Transverse colon (tissue), 4 donors: ENCODE measurements around the gene ADAM22. TPM values are rescaled to one million over a fixed set of nuclear protein-coding genes. Genes with fewer than 3 reads are reported as not detected.
A peak's percentile ranks its signal among the peaks of the same experiment; 100 is the strongest.

Experiments
- DNase-seq: peaks from one replicate; pipeline ENCODE4 v3.0.0-alpha.2; 2019
- H3K27ac ChIP-seq, 4 donors: fragments of 200-600 bp; sonication (generic); 2 replicates each; pipeline ENCODE4 v1.5.1; 2016 to 2018; ENCODE audit warnings: inconsistent platforms in 4 of 4
- H3K27me3 ChIP-seq: fragments of 200-600 bp; sonication (generic); 2 replicates; pipeline ENCODE4 v1.5.1; 2017; ENCODE audit warnings: inconsistent platforms
- H3K36me3 ChIP-seq, 4 donors: fragments of 200-600 bp; sonication (generic); 2 replicates each; pipeline ENCODE4 v1.5.1; 2017 to 2019; ENCODE audit warnings: inconsistent platforms in 4 of 4
- H3K4me1 ChIP-seq, 4 donors: fragments of 200-600 bp; sonication (generic); 2 replicates each; pipeline ENCODE4 v1.5.1; 2017 to 2020; ENCODE audit warnings: inconsistent platforms in 4 of 4
- H3K4me3 ChIP-seq, 4 donors: fragments of 200-600 bp; sonication (generic); 1 replicate in 1 of 4; 2 replicates in 3 of 4; pipeline versions ENCODE4 v1.5.1 to v1.6.1; 2017 to 2019; ENCODE audit warnings: inconsistent platforms in 4 of 4
- H3K9me3 ChIP-seq, 2 donors: fragments of 200-600 bp; sonication (generic); 2 replicates each; pipeline ENCODE4 v1.5.1; 2017 to 2019; ENCODE audit warnings: inconsistent platforms in 2 of 2
- EP300 ChIP-seq: sonication (generic); formaldehyde crosslinking; IDR thresholded peaks from one replicate; pipeline ENCODE4 v1.6.1; 2017; ENCODE audit warnings: antibody characterized with exemption, low read depth
- POLR2A ChIP-seq: fragments of 450-650 bp; IDR thresholded peaks from one replicate; pipeline ENCODE4 v1.6.1; 2016; ENCODE audit warnings: antibody characterized with exemption, mild to moderate bottlenecking, moderate library complexity
- POLR2AphosphoS5 ChIP-seq, 3 donors: sonication (generic); formaldehyde crosslinking; IDR thresholded peaks; one replicate each; pipeline ENCODE4 v1.6.1; 2016; ENCODE audit warnings: antibody characterized with exemption in 3 of 3
- WGBS, 2 donors: methylation state at CpG; one replicate each; pipeline ENCODE4 v1.1.5; 2018; ENCODE audit warnings: low coverage in 1 of 2; 5-methylcytosine and 5-hydroxymethylcytosine counted together
- in situ Hi-C, 4 donors: fragments of 200-750 bp; cut with MboI; loops; one replicate each; pipeline versions ENCODE4 v1.15.0 to v1.15.1; 2017; ENCODE audit warnings: low sequenced_read_pairs in 3 of 4, low pct_ligation_motif_present in 1 of 4, low pct_unique_long_range_greater_than_20kb in 1 of 4
- intact Hi-C: fragments of 100-400 bp; cut with DNase I; formaldehyde crosslinking; loops from one replicate; pipeline ENCODE4 v1.15.1; 2023; ENCODE audit warnings: low total_unique reads
- total RNA-seq, 4 donors: library from RNA; depleted of rRNA; stranded (reverse); fragments of >200 nt; gene quantifications; one replicate each; pipeline ENCODE4 v1.1.0, GENCODE V29; 2016
- TF ChIP-seq, protein P1 (sequence below), 5 experiments: fragments of 200-600 bp in 3 of 5; fragments of 450-650 bp in 2 of 5; sonication (generic) in 3 of 5; IDR thresholded peaks; 1 replicate in 2 of 5; 2 replicates in 3 of 5; pipeline ENCODE4 v1.5.1; 2016 to 2017; ENCODE audit warnings: antibody characterized with exemption in 5 of 5, inconsistent platforms in 3 of 5, mild to moderate bottlenecking in 2 of 5, moderate library complexity in 1 of 5

Gene ADAM22
- total RNA-seq, 4 donors from 2014 or later, result 3.8 to 17.3 (median 6.0) TPM

GRCh38 chr7:87926581-87927461 is 7.2 kb upstream of the ADAM22 start:
- Histone ChIP-seq H3K4me3 (no peak overlapping the region), H3K9me3 (no peaks in the 10 kb centered on the region), H3K27ac (no peak overlapping the region), H3K36me3 (no peaks in the 10 kb centered on the region), H3K27me3 (no peaks in the 10 kb centered on the region), H3K4me1 (no peaks in the 10 kb centered on the region)
- intact Hi-C loops (no loop called here), in situ Hi-C loops (loop anchor here in 1 of 4 donors (25.0 kb wide), 1 partner anchor 185 kb away; no protein-coding TSS in a partner anchor)
- 0 to 43% methylated on average over 2 to 6 of the region's 6 CpGs for WGBS, 2 donors
- peak; percentile 42 for DNase-seq
- TF ChIP-seq, protein P1, sequence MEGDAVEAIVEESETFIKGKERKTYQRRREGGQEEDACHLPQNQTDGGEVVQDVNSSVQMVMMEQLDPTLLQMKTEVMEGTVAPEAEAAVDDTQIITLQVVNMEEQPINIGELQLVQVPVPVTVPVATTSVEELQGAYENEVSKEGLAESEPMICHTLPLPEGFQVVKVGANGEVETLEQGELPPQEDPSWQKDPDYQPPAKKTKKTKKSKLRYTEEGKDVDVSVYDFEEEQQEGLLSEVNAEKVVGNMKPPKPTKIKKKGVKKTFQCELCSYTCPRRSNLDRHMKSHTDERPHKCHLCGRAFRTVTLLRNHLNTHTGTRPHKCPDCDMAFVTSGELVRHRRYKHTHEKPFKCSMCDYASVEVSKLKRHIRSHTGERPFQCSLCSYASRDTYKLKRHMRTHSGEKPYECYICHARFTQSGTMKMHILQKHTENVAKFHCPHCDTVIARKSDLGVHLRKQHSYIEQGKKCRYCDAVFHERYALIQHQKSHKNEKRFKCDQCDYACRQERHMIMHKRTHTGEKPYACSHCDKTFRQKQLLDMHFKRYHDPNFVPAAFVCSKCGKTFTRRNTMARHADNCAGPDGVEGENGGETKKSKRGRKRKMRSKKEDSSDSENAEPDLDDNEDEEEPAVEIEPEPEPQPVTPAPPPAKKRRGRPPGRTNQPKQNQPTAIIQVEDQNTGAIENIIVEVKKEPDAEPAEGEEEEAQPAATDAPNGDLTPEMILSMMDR (IDR thresholded peaks at IDR 0.05), result no peak
- no peak for TF ChIP-seq EP300
- no peak for TF ChIP-seq POLR2AphosphoS5 (IDR thresholded peaks at IDR 0.05)
- TF ChIP-seq POLR2A, result no peak

- Histone ChIP-seq H3K27me3 (peaks cover 4% of the 10 kb centered on the region), H3K9me3 (no peaks in the 10 kb centered on the region), H3K4me3 (peak overlapping the region; percentile 47 to 82 (median 74)), H3K4me1 (peaks cover 5 to 13% (median 9%) of the 10 kb centered on the region in 4 donors), H3K27ac (peak overlapping the region; percentile 20 to 79 (median 55)), H3K36me3 (no peaks in the 10 kb centered on the region)
- intact Hi-C loops, result no loop called here
- in situ Hi-C loops, result loop anchor here in 1 of 4 donors (25.0 kb wide), 1 partner anchor 179 kb away; no protein-coding TSS in a partner anchor
- DNase-seq, result no peak
- TF ChIP-seq POLR2AphosphoS5 (IDR thresholded peaks at IDR 0.05) (no peak), POLR2A (no peak), EP300 (no peak)
- TF ChIP-seq, protein P1 (IDR thresholded peaks at IDR 0.05), result no peak
- 10% methylated on average over 9 of the region's 9 CpGs; no CpG with 5 or more reads in 1 of the 2 donors for WGBS, 2 donors
Measured at GRCh38 chr7:87933605-87933952, 472 bp upstream of the ADAM22 start.

DNA sequence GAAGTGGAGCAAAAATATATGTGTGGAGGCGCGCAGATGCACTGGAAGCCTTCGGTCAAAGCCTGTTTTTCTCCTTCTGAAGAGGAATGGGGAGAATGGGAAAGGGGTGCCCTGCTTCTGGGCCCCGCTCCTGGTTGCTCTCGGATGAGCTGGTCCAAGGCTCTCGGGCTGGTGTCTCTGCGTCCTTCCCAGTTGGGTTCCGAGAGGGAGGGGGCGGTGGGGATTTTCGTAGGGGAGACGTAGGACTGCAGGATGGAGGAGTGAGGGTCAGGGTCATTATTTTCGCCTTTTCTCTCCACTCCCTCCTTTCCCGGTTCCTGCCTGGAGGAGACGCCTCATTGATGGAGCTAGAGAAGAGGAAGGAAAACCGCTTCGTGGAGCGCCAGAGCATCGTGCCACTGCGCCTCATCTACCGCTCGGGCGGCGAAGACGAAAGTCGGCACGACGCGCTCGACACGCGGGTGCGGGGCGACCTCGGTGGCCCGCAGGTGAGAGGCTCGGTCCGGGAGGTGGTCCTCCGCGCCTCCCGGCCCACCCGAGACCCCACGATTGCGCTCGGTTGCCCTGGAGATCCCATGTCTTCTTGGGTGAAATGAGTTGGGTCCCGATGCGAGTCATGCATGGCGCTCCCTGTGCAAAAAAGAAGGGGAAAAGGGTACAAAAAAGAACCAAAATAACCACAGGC is 790 bp downstream of the ADAM22 start:
- H3K27me3 ChIP-seq, result peaks cover 4% of the 10 kb centered on the region
- H3K4me3 ChIP-seq, result peak overlapping the region; percentile 47 to 82 (median 74)
- TF ChIP-seq POLR2AphosphoS5 (IDR thresholded peaks at IDR 0.05), result no peak
- intact Hi-C loops, result no loop called here
- H3K36me3 ChIP-seq, result no peaks in the 10 kb centered on the region
- DNase-seq, result peak; percentile 11
- H3K4me1 ChIP-seq, result peaks cover 5 to 13% (median 9%) of the 10 kb centered on the region in 4 donors
- peak overlapping the region in 3 of 4 donors; percentile 50 to 79 (median 79) for H3K27ac ChIP-seq
- in situ Hi-C loops, result loop anchor here in 1 of 4 donors (25.0 kb wide), 1 partner anchor 177 kb away; no protein-coding TSS in a partner anchor
- H3K9me3 ChIP-seq, result no peaks in the 10 kb centered on the region
- WGBS, 2 donors, result 6% methylated on average over 47 of the region's 47 CpGs; no CpG with 5 or more reads in 1 of the 2 donors

GRCh38 chr7:87935384-87935706 is 1.3 kb downstream of the ADAM22 start:
- DNase-seq, result no peak
- Histone ChIP-seq H3K9me3 (no peaks in the 10 kb centered on the region), H3K4me1 (peaks cover 5 to 13% (median 9%) of the 10 kb centered on the region in 4 donors), H3K4me3 (peak overlapping the region in 3 of 4 donors; percentile 47 to 82 (median 75)), H3K27me3 (peaks cover 4% of the 10 kb centered on the region), H3K27ac (no peak overlapping the region), H3K36me3 (no peaks in the 10 kb centered on the region)
- intact Hi-C loops, result no loop called here
- in situ Hi-C loops, result loop anchor here in 1 of 4 donors (25.0 kb wide), 1 partner anchor 177 kb away; no protein-coding TSS in a partner anchor
- WGBS, 2 donors, result 44 to 59% methylated on average over 8 of the region's 8 CpGs
- TF ChIP-seq, protein P1 (IDR thresholded peaks at IDR 0.05), result no peak
- TF ChIP-seq POLR2AphosphoS5 (IDR thresholded peaks at IDR 0.05) (no peak), POLR2A (no peak), EP300 (no peak)
